Loucy (cell line): ENCODE measurements around the gene PLPP7.
"Not testable (repeated sequence)": the region's sequence is repeated elsewhere in the genome, so short reads cannot be mapped to it uniquely, and the experiment has no call there.

Experiments
- H2AFZ ChIP-seq: fragments of 200-600 bp; sonication (generic); 2 replicates; pipeline ENCODE4 v1.6.0; 2016; ENCODE audit warnings: antibody characterized with exemption, mild to moderate bottlenecking, low read length, moderate library complexity
- H3F3A ChIP-seq: fragments of 200-600 bp; 2 replicates; pipeline ENCODE4 v1.6.0; 2016; ENCODE audit warnings: antibody characterized with exemption, low read depth, mild to moderate bottlenecking
- H3K27me3 ChIP-seq: fragments of 200-600 bp; sonication (generic); 2 replicates; pipeline ENCODE4 v1.6.1; 2014; ENCODE audit warnings: low read length, mild to moderate bottlenecking; ENCODE audit not compliant: insufficient read depth, poor library complexity, severe bottlenecking
- H3K36me3 ChIP-seq: fragments of 200-600 bp; sonication (generic); 2 replicates; pipeline ENCODE4 v1.6.1; 2016; ENCODE audit warnings: low read length; ENCODE audit not compliant: insufficient read depth
- H3K4me1 ChIP-seq: fragments of 200-600 bp; sonication (generic); 2 replicates; pipeline ENCODE4 v1.5.1; 2014; ENCODE audit warnings: low read length, mild to moderate bottlenecking; ENCODE audit not compliant: insufficient read depth, poor library complexity, severe bottlenecking
- H3K4me2 ChIP-seq: fragments of 200-600 bp; sonication (generic); 2 replicates; pipeline ENCODE4 v1.6.0; 2014; ENCODE audit warnings: antibody characterized with exemption, low read length, low read depth, mild to moderate bottlenecking; ENCODE audit not compliant: poor library complexity, severe bottlenecking
- H3K4me3 ChIP-seq: fragments of 200-600 bp; sonication (generic); 2 replicates; pipeline ENCODE4 v1.5.1; 2014; ENCODE audit warnings: low read length, mild to moderate bottlenecking, mixed read lengths; ENCODE audit not compliant: poor library complexity, severe bottlenecking
- H3K79me2 ChIP-seq: fragments of 200-600 bp; sonication (generic); 2 replicates; pipeline ENCODE4 v1.6.1; 2014; ENCODE audit warnings: low read length; ENCODE audit not compliant: insufficient read depth
- H3K9ac ChIP-seq: fragments of 200-600 bp; sonication (generic); 2 replicates; pipeline ENCODE4 v1.6.0; 2014; ENCODE audit warnings: mild to moderate bottlenecking, low read depth, low read length, moderate library complexity; ENCODE audit not compliant: poor library complexity, severe bottlenecking
- H3K9me2 ChIP-seq: fragments of 200-600 bp; sonication (generic); replicated peaks from 2 replicates; pipeline ENCODE4 v1.6.1; 2016; ENCODE audit warnings: low read depth, low read length, mixed read lengths
- H3K9me3 ChIP-seq: fragments of 200-600 bp; sonication (generic); 2 replicates; pipeline ENCODE4 v1.6.1; 2014; ENCODE audit warnings: mild to moderate bottlenecking, antibody characterized with exemption, low read length, low read depth; ENCODE audit not compliant: insufficient read depth
- H4K20me1 ChIP-seq: fragments of 200-600 bp; sonication (generic); 2 replicates; pipeline ENCODE4 v1.6.0; 2014; ENCODE audit warnings: antibody characterized with exemption, low read length, mild to moderate bottlenecking; ENCODE audit not compliant: insufficient read depth, poor library complexity, severe bottlenecking
- CTCF ChIP-seq: fragments of 200-600 bp; sonication (generic); conservative IDR thresholded peaks from 2 replicates; pipeline ENCODE4 v1.5.1; 2014; ENCODE audit warnings: mild to moderate bottlenecking, antibody characterized with exemption, low read length
- EZH2phosphoT487 ChIP-seq: fragments of 200-600 bp; IDR thresholded peaks from 2 replicates; pipeline ENCODE4 v1.6.1; 2018; ENCODE audit warnings: antibody characterized with exemption, mild to moderate bottlenecking, moderate library complexity, borderline replicate concordance

Gene PLPP7

GRCh38 chr9:131270171-131271015 lies 19.1 kb upstream of the PLPP7 start:
- H3K79me2 ChIP-seq, result peaks cover 97% of the 10 kb centered on the region

GRCh38 chr9:131271016-131271273 lies 18.6 kb upstream of the PLPP7 start:
- H3K27me3 ChIP-seq, H3K9me3 ChIP-seq, H3K36me3 ChIP-seq, H2AFZ ChIP-seq, H4K20me1 ChIP-seq, H3K9me2 ChIP-seq, H3F3A ChIP-seq: not testable (repeated sequence)
- peaks cover 97% of the 10 kb centered on the region for H3K79me2 ChIP-seq
- peak overlapping the region; percentile 90 for H3K4me2 ChIP-seq
- H3K4me1 ChIP-seq, result peaks cover 86% of the 10 kb centered on the region
- H3K4me3 ChIP-seq, result peak overlapping the region; percentile 73
- H3K9ac ChIP-seq, result peak overlapping the region; percentile 77

More at GRCh38 chr9:131270171-131271015, 19.1 kb upstream of the PLPP7 start:
- Histone ChIP-seq H3F3A (no peaks in the 10 kb centered on the region), H4K20me1 (no peaks in the 10 kb centered on the region), H3K4me2 (peak overlapping the region; percentile 90), H3K27me3 (no peaks in the 10 kb centered on the region), H3K9me3 (no peaks in the 10 kb centered on the region), H3K4me1 (peaks cover 81% of the 10 kb centered on the region), H2AFZ (peak overlapping the region; percentile 43), H3K9ac (peak overlapping the region; percentile 77), H3K4me3 (peak overlapping the region; percentile 73), H3K9me2 (no peaks in the 10 kb centered on the region), H3K36me3 (no peaks in the 10 kb centered on the region; the same call in 1 of the 2 replicates)
- TF ChIP-seq EZH2phosphoT487 (no peak), CTCF (no peak)

- H3K27me3 ChIP-seq, result no peaks in the 10 kb centered on the region
- peaks cover 97% of the 10 kb centered on the region for H3K79me2 ChIP-seq
- peak overlapping the region; percentile 73 for H3K4me3 ChIP-seq
- peaks cover 82% of the 10 kb centered on the region for H3K4me1 ChIP-seq
- H3F3A ChIP-seq, result no peaks in the 10 kb centered on the region
- TF ChIP-seq CTCF (no peak), EZH2phosphoT487 (no peak)
- H3K9me3 ChIP-seq, result no peaks in the 10 kb centered on the region
- H3K4me2 ChIP-seq, result peak overlapping the region; percentile 90
- H3K9ac ChIP-seq, result peak overlapping the region; percentile 77
- no peaks in the 10 kb centered on the region; the same call in 1 of the 2 replicates for H3K36me3 ChIP-seq
- H4K20me1 ChIP-seq, result no peaks in the 10 kb centered on the region
- H2AFZ ChIP-seq, result no peak overlapping the region
- no peaks in the 10 kb centered on the region for H3K9me2 ChIP-seq
These were observed 18.0 kb upstream of the PLPP7 start for GRCh38 chr9:131271506-131271931.

- Histone ChIP-seq H3K79me2 (peaks cover 91% of the 10 kb centered on the region), H4K20me1 (no peaks in the 10 kb centered on the region), H3K4me2 (peak overlapping the region; percentile 90), H3F3A (no peaks in the 10 kb centered on the region), H3K9me2 (no peaks in the 10 kb centered on the region), H3K4me1 (peaks cover 75% of the 10 kb centered on the region), H3K36me3 (no peaks in the 10 kb centered on the region), H3K27me3 (no peaks in the 10 kb centered on the region), H3K9me3 (no peaks in the 10 kb centered on the region), H2AFZ (no peak overlapping the region), H3K9ac (peak overlapping the region; percentile 77), H3K4me3 (peak overlapping the region; percentile 73)
- TF ChIP-seq EZH2phosphoT487 (no peak), CTCF (no peak)
These were observed 17.3 kb upstream of the PLPP7 start for GRCh38 chr9:131272212-131272611.
